ENCODE data around the gene STAT5B.
A peak's percentile ranks its signal among the peaks of the same experiment; 100 is the strongest.

STAT5B gene

DNA sequence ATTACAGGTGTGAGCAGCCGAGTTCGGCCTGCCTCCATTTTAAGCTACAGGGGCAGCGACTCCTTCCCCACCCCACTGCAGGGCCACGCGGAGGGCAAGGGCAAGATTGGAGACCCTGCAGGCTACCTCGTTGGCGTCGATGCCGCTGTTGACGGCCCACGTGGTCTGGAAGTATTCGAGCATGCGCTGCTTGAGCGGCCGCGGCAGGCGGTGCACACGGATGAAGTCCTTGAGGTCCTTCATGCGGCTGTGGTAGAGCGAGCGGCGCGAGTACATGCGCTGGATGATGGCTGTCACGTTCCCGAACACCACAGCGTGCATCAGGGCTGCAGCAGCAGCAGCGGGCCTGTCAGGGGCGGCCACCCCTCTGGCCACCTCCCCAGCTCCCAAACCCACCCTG is 106.8 kb downstream of the STAT5B start:
- no peak for DNase-seq

DNA sequence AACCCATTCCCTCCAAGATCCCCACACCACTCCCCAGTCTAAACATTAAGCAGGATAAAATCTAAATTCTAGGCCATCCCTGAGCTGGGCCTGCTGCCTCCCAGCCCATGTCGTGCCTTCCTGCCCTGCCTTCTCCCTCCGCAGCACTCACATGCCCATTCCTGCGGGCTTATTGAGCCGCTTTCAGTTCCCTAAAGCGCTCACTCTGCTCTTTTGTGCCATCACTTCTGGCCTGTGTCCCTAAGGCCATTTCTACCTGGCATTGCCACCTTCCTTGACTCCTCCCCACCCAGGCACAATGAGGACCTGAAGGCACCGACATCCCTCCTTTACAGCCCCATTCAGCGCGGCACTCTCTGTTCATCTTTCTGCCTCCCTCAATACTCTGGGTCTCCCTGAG is 108.4 kb downstream of the STAT5B start:
- no peak for DNase-seq

DNA sequence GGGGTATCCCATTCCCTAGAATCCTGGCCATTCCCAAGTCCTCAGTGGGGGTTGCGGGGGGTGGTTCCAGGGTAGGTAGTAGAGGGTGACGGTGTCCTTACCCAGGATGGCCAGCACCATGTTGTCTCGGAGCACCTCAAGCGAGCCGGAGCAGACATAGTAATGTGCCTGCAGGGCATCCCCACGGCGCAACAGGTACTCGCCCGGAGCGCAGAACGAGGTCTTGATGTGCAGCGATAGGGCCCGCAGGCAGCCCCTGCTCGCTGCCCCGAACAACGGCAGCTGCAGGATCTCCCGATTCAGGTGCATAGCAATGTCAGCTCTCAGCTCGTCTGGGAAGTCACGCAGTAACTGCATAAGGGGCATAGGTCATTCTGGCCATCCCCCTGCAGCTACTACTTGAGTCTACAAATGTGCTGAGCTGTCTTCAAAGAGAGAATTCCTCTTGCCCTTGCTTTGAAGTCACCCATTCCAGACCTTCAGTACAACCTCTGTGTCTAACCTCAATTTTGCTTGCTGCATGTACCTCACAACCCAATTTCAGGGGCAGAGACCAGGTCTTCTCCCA is 109.9 kb downstream of the STAT5B start:
- DNase-seq = no peak

DNA sequence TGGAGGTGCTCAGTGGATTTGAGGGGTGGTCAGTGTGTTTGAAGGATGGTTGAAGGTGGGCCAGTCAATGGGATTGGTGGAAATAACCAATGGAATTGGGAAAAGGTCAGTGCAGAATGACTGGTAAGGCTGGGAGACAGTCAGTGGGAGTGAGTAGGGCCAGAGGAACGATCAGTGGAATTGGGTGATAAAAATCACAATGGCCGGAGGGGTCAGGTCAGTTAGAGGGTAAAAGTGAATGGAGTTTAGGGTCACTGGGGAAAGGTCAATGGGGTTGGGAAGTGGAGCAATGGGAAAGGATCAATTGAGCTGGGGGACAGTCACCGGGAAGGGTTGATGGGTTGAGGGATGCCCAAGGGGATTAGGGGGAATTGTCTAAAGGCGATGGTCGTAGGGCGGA is 110.4 kb downstream of the STAT5B start:
- DNase-seq = no peak

DNA sequence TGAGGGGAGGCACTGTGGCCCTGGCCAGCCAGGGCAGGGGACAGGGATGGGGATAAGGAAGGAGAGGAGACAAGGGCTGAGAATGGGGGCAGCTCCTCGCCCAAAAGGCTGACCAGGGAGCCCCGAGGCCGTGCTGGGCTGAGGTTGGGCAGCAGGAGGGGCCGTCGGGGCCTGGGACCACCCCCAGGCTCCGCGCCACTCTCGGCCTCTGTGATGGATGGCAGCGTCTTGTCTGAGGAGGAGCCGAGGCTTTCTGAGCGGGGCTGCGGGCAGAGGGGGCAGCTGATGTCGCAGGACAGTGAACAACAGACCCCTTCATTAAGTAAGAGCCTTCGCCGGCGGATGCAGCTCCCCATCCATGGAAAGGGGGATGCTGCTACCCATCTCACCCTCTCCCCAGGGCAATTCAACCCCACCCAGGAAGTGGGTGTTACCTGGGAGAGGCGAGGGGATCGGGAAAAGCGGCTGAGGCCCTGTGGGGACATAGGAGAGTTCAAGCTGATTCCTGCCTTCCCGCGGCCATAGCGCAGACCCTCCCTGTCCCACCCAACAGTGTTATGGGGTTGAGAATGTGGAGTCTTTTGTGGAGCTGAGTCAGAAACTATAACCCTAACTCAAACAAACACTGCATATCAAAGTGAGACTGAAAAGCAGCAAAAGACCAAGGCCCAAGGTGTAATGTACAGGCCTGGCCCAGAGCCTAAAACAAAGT is 112.3 kb downstream of the STAT5B start:
- DNase-seq = no peak

DNA sequence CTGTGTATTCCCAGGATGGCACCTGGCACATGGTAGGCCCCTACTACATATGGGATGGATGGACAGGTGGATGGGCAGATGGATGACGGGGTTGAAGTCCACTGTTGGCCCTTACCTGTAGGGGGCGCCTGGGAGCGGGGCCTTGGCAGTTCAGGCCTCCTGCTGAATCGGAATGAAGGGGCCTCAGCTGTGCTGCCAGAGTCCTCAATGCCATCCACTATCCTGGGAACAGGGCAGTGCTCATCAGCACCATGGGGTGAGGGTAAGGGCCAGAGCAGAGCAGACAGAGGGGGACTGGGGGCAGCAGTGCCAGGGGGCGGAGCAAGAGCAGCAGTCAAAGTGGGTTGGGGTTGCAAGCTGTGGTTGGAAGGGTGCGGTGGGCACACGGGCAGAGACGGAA is 113.1 kb downstream of the STAT5B start:
- peak; percentile 26 for DNase-seq

DNA sequence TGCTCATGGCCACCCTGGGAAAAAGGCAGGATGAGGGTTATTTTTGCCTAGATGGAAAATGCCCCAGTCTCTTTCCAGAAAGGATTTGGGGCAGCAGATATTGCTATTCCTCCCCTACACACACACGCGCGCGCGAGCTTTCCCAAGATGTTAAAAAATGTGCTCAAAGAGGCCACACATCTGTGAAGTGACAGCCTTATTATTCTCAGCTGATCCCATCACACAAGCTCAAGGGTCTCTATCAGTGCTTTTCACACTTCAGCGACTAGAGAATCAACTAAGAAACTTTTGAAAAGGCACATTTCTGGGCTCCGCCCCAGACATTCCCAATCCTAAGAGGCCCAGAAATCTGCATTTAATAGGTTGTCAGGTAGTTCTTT is 115.7 kb downstream of the STAT5B start:
- no peak for DNase-seq

DNA sequence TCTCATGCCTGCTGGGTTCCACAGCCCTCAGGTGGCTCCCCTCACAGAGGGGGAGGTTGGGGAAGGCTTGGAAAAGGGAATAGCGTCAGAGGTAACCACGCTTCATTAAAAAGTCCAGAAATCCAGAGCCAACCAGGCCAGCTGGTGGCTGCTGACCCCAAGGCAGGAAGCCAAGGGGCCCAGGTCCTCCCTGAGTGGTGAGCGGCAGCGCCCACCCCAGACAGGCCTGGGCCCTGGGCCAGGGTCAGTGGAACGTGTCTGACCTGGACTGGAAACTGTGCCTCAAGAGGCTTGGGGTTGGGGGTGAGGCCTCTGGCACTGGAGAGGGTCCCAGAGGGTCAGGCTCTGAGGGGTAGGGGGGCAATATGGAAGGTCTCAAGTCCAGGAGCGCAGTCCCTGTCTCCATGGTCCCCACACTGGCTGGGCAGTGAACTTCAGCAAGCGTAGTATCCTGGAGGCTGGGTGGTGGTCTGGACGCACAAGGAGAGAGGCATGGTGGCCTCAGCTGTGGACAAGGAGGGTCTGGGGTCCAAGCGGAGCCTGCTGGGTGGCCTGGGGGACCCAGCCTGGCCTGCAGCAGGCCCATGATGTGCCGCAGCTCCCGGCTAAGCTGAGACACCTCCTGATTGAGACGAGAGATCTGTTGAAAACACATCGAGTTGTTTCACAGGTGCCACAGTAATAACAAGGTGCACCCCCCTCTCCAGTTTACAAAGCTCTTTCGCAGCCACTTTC is 116.2 kb downstream of the STAT5B start:
- no peak for DNase-seq

DNA sequence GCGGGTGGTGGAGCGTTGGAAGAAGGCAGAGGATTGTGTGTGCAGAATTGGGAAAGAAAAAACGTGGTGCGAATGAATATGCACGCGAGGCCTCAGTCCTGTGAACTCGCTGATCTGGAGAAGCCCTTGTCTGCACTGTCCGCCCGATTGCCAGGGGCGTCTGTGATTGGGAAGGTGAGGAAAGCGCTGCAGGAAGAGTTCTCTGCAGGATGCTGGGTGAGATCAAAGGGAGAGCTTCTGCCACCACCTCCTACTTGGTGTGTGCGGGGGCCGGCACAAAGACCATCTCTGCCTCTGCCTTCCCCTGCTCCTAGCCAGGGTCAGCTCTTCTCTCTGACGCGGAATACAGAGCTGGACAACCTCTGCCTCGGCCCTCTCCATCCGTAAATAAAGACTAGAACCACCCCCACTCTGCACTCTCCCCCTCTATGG is 120.6 kb downstream of the STAT5B start:
- no peak for DNase-seq

DNA sequence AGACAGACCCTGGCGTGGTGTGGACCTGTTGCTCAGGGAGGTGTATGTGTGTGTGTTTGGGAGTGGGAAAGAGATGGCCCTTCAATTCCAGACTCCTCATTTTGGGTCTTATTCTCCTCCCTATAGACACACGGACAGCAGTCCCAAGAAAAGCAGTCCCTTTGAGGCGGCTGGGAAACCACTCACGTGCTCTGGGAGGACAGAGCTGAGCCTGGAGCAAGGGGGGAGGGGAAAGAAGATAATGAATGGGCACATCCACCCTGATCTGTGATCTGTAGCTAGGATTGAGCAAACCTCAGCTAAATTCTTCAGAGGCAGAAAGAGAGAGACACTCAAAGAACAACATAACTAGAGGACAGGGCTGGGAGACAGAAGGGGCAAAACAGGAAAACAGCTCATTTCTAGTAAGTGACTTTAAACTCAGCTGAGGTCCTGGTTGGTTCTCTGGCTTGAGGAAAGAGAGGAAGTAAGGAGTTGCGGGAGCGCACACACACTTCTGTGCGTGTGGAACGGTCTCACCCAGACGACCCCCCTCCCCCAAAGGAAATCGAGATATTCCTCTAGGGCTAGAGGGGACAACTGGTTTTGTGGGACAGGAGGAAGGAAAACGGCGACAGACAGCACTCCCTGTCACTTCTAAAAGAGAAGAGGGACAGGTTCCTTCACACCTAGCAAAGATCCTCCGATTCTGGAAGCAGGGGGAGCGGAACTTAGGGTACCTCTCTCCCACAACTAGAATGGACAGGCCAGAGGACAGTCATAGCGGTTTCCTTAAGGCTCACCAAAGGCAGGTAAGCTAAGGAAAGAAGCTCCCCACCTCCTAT is 122.1 kb downstream of the STAT5B start:
- DNase-seq = peak; percentile 10

Data from CD4-positive, alpha-beta T cell treated with Interleukin-17A for 1 hour (primary cell).